Effector CD4-positive, alpha-beta T cell (primary cell): ENCODE data around the gene ZNF550.

Source experiments
- DNase-seq: peaks from one replicate; pipeline ENCODE4 v3.0.0-alpha.2; 2020
- total RNA-seq: gene quantifications from one replicate; lab custom pipeline; 2026; lab: John Stamatoyannopoulos, UW

Gene ZNF550
- total RNA-seq: 34.3 reads per million, percentile 59 among the genes with 10 or more reads in this experiment

- peak; percentile 83 for DNase-seq
Observed at GRCh38 chr19:57559404-57560025, at the start of gene ZNF550. TSS of gene ZNF550 (minus strand) at chr19:57559863. CDS start at chr19:57559682, 181 bp downstream.

GRCh38 chr19:57606931-57607330, 47.3 kb upstream of the ZNF550 start:
- no peak for DNase-seq

GRCh38 chr19:57599761-57600383, 40.2 kb upstream of the ZNF550 start, which contains the start of gene ZNF530:
TSS of gene ZNF530 (plus strand) at chr19:57599885. CDS start at chr19:57604346, 4,461 bp downstream.
- DNase-seq: peak; percentile 69

GRCh38 chr19:57599377-57599760, 39.7 kb upstream of the ZNF550 start:
- DNase-seq: no peak

GRCh38 chr19:57587529-57587928, 27.9 kb upstream of the ZNF550 start:
- DNase-seq: no peak

GRCh38 chr19:57583521-57584416, 24.1 kb upstream of the ZNF550 start, which contains the start of gene ZIK1:
TSS of gene ZIK1 (plus strand) at chr19:57584145. CDS start at chr19:57584357, 212 bp downstream.
- DNase-seq: peak; percentile 75

- no peak for DNase-seq
Observed at GRCh38 chr19:57583104-57583520, 23.4 kb upstream of the ZNF550 start.

GRCh38 chr19:57578487-57579205, 19.0 kb upstream of the ZNF550 start, which contains the start of gene ZNF416:
TSS of gene ZNF416 (minus strand) at chr19:57578911. CDS start at chr19:57578704, 207 bp downstream.
- DNase-seq: peak; percentile 95

GRCh38 chr19:57576661-57577060, 17.0 kb upstream of the ZNF550 start:
- DNase-seq: no peak

GRCh38 chr19:57572415-57572947, 12.8 kb upstream of the ZNF550 start:
- DNase-seq: no peak

- no peak for DNase-seq
Observed at GRCh38 chr19:57570707-57571106, 11.0 kb upstream of the ZNF550 start.

GRCh38 chr19:57566396-57567265, 7.0 kb upstream of the ZNF550 start:
- no peak for DNase-seq

- DNase-seq: no peak
Observed at GRCh38 chr19:57563547-57563946, 3.9 kb upstream of the ZNF550 start.

GRCh38 chr19:57560049-57560491, 407 bp upstream of the ZNF550 start:
- no peak for DNase-seq

GRCh38 chr19:57559008-57559403, 657 bp downstream of the ZNF550 start:
- DNase-seq: no peak

GRCh38 chr19:57558525-57558924, 1.1 kb downstream of the ZNF550 start:
- DNase-seq: no peak

GRCh38 chr19:57557659-57558058, 2.0 kb downstream of the ZNF550 start:
- DNase-seq: no peak

GRCh38 chr19:57552432-57552831, 7.2 kb downstream of the ZNF550 start:
- DNase-seq: no peak

- no peak for DNase-seq
Observed at GRCh38 chr19:57546513-57546912, 13.2 kb downstream of the ZNF550 start.

- no peak for DNase-seq
Observed at GRCh38 chr19:57537953-57538547, 21.6 kb downstream of the ZNF550 start.
